Stimulated activated CD8-positive, alpha-beta memory T cell treated with anti-CD3 and anti-CD28 coated beads, Interleukin-4, amount 100 ng/mL, for 48 hours (primary cell): Measurements from ENCODE around the gene GSK3B.

ENCODE experiments used
- DNase-seq: peaks from one replicate; pipeline ENCODE4 v3.0.0-alpha.2; 2020

The GSK3B gene

GRCh38 chr3:119864476-119864875 is 229.8 kb downstream of the GSK3B start:
- no peak for DNase-seq

GRCh38 chr3:119862616-119863015 is 231.6 kb downstream of the GSK3B start:
- no peak for DNase-seq

GRCh38 chr3:119861681-119862080 is 232.6 kb downstream of the GSK3B start:
- no peak for DNase-seq

- DNase-seq = no peak
Observed at GRCh38 chr3:119859728-119860127, 234.5 kb downstream of the GSK3B start.

- no peak for DNase-seq
Observed at GRCh38 chr3:119858957-119859356, 235.3 kb downstream of the GSK3B start.

- no peak for DNase-seq
Observed at GRCh38 chr3:119856695-119857094, 237.6 kb downstream of the GSK3B start.

- DNase-seq = no peak
Observed at GRCh38 chr3:119849126-119849525, 245.1 kb downstream of the GSK3B start.

GRCh38 chr3:119841808-119842471 is 252.3 kb downstream of the GSK3B start:
- DNase-seq = no peak

GRCh38 chr3:119835556-119835955 is 258.7 kb downstream of the GSK3B start:
- DNase-seq = no peak

GRCh38 chr3:119834754-119835370 is 259.4 kb downstream of the GSK3B start:
- no peak for DNase-seq

- DNase-seq = no peak
Observed at GRCh38 chr3:119831941-119832371, 262.3 kb downstream of the GSK3B start.

- DNase-seq = no peak
Observed at GRCh38 chr3:119831022-119831421, 263.2 kb downstream of the GSK3B start.

GRCh38 chr3:119829420-119829819 is 264.8 kb downstream of the GSK3B start:
- no peak for DNase-seq

- DNase-seq = no peak
Observed at GRCh38 chr3:119826711-119827608, 267.3 kb downstream of the GSK3B start.

GRCh38 chr3:119825820-119826219 is 268.4 kb downstream of the GSK3B start:
- DNase-seq = no peak

GRCh38 chr3:119819806-119820205 is 274.4 kb downstream of the GSK3B start:
- DNase-seq = no peak

GRCh38 chr3:119818937-119819336 is 275.3 kb downstream of the GSK3B start:
- no peak for DNase-seq

- DNase-seq = no peak
Observed at GRCh38 chr3:119817583-119818363, 276.5 kb downstream of the GSK3B start.

GRCh38 chr3:119817071-119817470 is 277.2 kb downstream of the GSK3B start:
- DNase-seq = no peak

GRCh38 chr3:119815716-119816115 is 278.5 kb downstream of the GSK3B start:
- no peak for DNase-seq

- DNase-seq = no peak
Observed at GRCh38 chr3:119812491-119813058, 281.7 kb downstream of the GSK3B start.

GRCh38 chr3:119810018-119810435 is 284.2 kb downstream of the GSK3B start:
- DNase-seq = peak; percentile 67
